ENCODE measurements around the gene CACNG7.

DNA sequence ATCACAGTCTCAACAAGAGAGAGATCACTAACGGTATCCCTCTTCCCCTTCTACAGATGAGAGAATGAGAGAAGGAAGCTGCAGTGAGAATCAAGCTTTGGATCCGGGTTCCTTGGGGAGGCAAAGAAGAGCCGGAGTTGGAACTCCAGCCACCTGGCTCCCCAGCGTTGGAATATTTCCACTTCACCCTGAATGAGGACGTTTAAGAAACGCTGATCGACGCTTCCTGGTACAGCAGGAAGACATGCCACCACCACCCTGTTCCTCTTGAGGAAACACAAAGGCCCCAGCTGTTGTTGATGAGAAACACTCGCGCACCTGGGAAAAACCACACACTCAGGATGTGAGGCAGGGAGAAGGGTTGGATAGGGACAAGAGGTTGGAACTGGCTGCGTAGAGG, 42.4 kb downstream of the CACNG7 start:
- TF ChIP-seq, protein P1, sequence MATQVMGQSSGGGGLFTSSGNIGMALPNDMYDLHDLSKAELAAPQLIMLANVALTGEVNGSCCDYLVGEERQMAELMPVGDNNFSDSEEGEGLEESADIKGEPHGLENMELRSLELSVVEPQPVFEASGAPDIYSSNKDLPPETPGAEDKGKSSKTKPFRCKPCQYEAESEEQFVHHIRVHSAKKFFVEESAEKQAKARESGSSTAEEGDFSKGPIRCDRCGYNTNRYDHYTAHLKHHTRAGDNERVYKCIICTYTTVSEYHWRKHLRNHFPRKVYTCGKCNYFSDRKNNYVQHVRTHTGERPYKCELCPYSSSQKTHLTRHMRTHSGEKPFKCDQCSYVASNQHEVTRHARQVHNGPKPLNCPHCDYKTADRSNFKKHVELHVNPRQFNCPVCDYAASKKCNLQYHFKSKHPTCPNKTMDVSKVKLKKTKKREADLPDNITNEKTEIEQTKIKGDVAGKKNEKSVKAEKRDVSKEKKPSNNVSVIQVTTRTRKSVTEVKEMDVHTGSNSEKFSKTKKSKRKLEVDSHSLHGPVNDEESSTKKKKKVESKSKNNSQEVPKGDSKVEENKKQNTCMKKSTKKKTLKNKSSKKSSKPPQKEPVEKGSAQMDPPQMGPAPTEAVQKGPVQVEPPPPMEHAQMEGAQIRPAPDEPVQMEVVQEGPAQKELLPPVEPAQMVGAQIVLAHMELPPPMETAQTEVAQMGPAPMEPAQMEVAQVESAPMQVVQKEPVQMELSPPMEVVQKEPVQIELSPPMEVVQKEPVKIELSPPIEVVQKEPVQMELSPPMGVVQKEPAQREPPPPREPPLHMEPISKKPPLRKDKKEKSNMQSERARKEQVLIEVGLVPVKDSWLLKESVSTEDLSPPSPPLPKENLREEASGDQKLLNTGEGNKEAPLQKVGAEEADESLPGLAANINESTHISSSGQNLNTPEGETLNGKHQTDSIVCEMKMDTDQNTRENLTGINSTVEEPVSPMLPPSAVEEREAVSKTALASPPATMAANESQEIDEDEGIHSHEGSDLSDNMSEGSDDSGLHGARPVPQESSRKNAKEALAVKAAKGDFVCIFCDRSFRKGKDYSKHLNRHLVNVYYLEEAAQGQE (IDR thresholded peaks at IDR 0.05; ENCODE audit: borderline replicate concordance): no peak
- no peak for TF ChIP-seq EP300 (conservative IDR thresholded peaks at IDR 0.05; ENCODE audit: poor library complexity, severe bottlenecking)
